ENCODE data around the gene SLC2A6. TPM values are rescaled to one million over a fixed set of nuclear protein-coding genes. Genes with fewer than 3 reads are reported as not detected.

SLC2A6 gene
- total and polyA plus RNA-seq, 2 donors from 2014 or later: 2.5 to 5.8 TPM

DNA sequence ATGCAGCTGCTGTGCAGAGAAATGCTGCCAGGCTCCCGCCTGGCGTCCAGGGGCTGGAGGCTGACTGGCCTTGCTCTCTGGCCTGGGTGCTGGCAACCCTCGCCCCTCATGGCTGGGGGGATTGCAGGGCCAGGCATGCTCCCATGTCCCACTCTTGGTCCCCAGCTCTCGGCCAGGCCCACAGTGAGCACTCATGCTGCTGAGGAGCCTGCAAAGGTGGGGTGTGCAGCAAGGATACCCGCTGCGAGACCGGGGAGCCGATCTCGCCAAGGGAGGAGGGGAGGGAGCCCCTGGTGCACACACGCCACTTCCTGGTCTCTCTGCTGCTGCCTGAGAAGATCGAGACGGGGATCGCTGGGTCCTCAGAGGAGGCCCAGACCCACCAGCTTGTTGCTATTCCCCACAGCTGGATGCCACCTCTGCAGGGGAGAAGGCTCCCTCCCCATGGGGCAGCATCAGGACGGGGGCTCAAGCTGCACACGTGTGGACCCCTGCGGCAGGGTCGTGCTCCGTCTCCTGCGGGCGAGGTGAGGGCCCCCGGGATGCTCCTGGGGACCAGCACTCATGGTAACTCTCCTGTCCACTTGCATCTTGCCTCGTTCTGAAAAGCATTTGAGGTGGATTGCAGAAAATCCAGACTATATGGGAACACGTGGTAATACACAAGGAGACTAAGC, 33.5 kb downstream of the SLC2A6 start:
- H3K27ac ChIP-seq (ENCODE audit: low read depth in 2 of 2, low read length in 2 of 2): no peak overlapping the region
- H3K9ac ChIP-seq (ENCODE audit: low read length in 3 of 3): no peak overlapping the region
- H3K4me1 ChIP-seq (ENCODE audit: control insufficient read depth in 2 of 3, insufficient read depth in 2 of 3, low read depth in 1 of 3, low read length in 3 of 3): peaks cover 0 to 5% (median 0%) of the 10 kb centered on the region in 3 donors
- intact Hi-C loops (cut with DNase I): no loop called here
- H3K36me3 ChIP-seq (ENCODE audit: control insufficient read depth in 2 of 3, insufficient read depth in 3 of 3, low read length in 3 of 3): no peaks in the 10 kb centered on the region
- FAIRE-seq: no peak
- no peaks in the 10 kb centered on the region for H3K9me3 ChIP-seq (ENCODE audit: control insufficient read depth in 2 of 3, insufficient read depth in 1 of 3, low read length in 3 of 3)
- no peaks in the 10 kb centered on the region for H3K27me3 ChIP-seq (ENCODE audit: control insufficient read depth, insufficient read depth, low read length)
- DNase-seq: no peak
- TF ChIP-seq CTCF (IDR thresholded peaks at IDR 0.05; ENCODE audit: borderline replicate concordance, extremely low read depth, insufficient read depth): no peak
- no peak overlapping the region for H3K4me3 ChIP-seq (ENCODE audit: low read length in 3 of 3)

DNA sequence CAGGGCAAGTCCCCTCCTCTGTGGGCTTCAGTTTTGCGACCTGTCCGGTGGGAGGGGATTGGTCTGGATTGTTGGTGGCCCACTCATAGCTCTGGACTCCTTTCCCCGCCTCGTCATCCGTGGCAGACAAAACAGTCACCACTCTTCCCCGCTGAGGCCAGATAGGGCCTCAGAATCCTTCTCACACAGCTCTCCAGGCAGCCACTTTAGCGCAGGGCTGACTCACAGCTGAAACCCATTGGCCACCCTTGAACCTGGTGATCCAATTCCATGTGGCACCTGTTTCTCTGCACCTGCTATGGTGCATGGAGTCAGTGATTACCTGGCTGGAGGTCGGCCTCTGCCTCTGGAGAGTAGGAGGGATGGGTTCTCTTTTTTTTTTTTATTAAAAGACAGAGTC, 34.9 kb downstream of the SLC2A6 start:
- DNase-seq: no peak
- no peak overlapping the region for H3K9ac ChIP-seq (ENCODE audit: low read length in 3 of 3)
- no peaks in the 10 kb centered on the region for H3K9me3 ChIP-seq (ENCODE audit: control insufficient read depth in 2 of 3, insufficient read depth in 1 of 3, low read length in 3 of 3)
- intact Hi-C loops (cut with DNase I): no loop called here
- H3K27me3 ChIP-seq (ENCODE audit: control insufficient read depth, insufficient read depth, low read length): no peaks in the 10 kb centered on the region
- no peak for TF ChIP-seq CTCF (IDR thresholded peaks at IDR 0.05; ENCODE audit: borderline replicate concordance, extremely low read depth, insufficient read depth)
- no peak overlapping the region for H3K27ac ChIP-seq (ENCODE audit: low read depth in 2 of 2, low read length in 2 of 2)
- no peak for FAIRE-seq
- no peaks in the 10 kb centered on the region for H3K36me3 ChIP-seq (ENCODE audit: control insufficient read depth in 2 of 3, insufficient read depth in 3 of 3, low read length in 3 of 3)
- H3K4me1 ChIP-seq (ENCODE audit: control insufficient read depth in 2 of 3, insufficient read depth in 2 of 3, low read depth in 1 of 3, low read length in 3 of 3): peaks cover 0 to 2% (median 0%) of the 10 kb centered on the region in 3 donors
- H3K4me3 ChIP-seq (ENCODE audit: low read length in 3 of 3): no peak overlapping the region

GRCh38 chr9:133443248-133443647, 35.7 kb downstream of the SLC2A6 start:
- TF ChIP-seq CTCF (IDR thresholded peaks at IDR 0.05; ENCODE audit: borderline replicate concordance, extremely low read depth, insufficient read depth): no peak
- no peak overlapping the region for H3K9ac ChIP-seq (ENCODE audit: low read length in 3 of 3)
- H3K27ac ChIP-seq (ENCODE audit: low read depth in 2 of 2, low read length in 2 of 2): no peak overlapping the region
- H3K36me3 ChIP-seq (ENCODE audit: control insufficient read depth in 2 of 3, insufficient read depth in 3 of 3, low read length in 3 of 3): no peaks in the 10 kb centered on the region
- intact Hi-C loops (cut with DNase I): no loop called here
- H3K9me3 ChIP-seq (ENCODE audit: control insufficient read depth in 2 of 3, insufficient read depth in 1 of 3, low read length in 3 of 3): no peaks in the 10 kb centered on the region
- no peaks in the 10 kb centered on the region for H3K4me1 ChIP-seq (ENCODE audit: control insufficient read depth in 2 of 3, insufficient read depth in 2 of 3, low read depth in 1 of 3, low read length in 3 of 3)
- no peaks in the 10 kb centered on the region for H3K27me3 ChIP-seq (ENCODE audit: control insufficient read depth, insufficient read depth, low read length)
- no peak overlapping the region for H3K4me3 ChIP-seq (ENCODE audit: low read length in 3 of 3)
- DNase-seq (no peak), FAIRE-seq (no peak)

GRCh38 chr9:133441571-133441970, 37.3 kb downstream of the SLC2A6 start:
- FAIRE-seq (no peak), DNase-seq (no peak)
- no peak overlapping the region for H3K4me3 ChIP-seq (ENCODE audit: low read length in 3 of 3)
- TF ChIP-seq CTCF (IDR thresholded peaks at IDR 0.05; ENCODE audit: borderline replicate concordance, extremely low read depth, insufficient read depth): no peak
- no peak overlapping the region for H3K9ac ChIP-seq (ENCODE audit: low read length in 3 of 3)
- no peaks in the 10 kb centered on the region for H3K36me3 ChIP-seq (ENCODE audit: control insufficient read depth in 2 of 3, insufficient read depth in 3 of 3, low read length in 3 of 3)
- intact Hi-C loops (cut with DNase I): no loop called here
- no peaks in the 10 kb centered on the region for H3K27me3 ChIP-seq (ENCODE audit: control insufficient read depth, insufficient read depth, low read length)
- H3K4me1 ChIP-seq (ENCODE audit: control insufficient read depth in 2 of 3, insufficient read depth in 2 of 3, low read depth in 1 of 3, low read length in 3 of 3): no peaks in the 10 kb centered on the region
- H3K9me3 ChIP-seq (ENCODE audit: control insufficient read depth in 2 of 3, insufficient read depth in 1 of 3, low read length in 3 of 3): no peaks in the 10 kb centered on the region
- H3K27ac ChIP-seq (ENCODE audit: low read depth in 2 of 2, low read length in 2 of 2): no peak overlapping the region

Measured in kidney (tissue), 14 donors.